GM12801 (cell line): ENCODE data around the gene ERBB2.

Experiments
- CTCF ChIP-seq: IDR thresholded peaks from one replicate; pipeline ENCODE4 v1.5.1; 2011; ENCODE audit warnings: control low read depth; ENCODE audit not compliant: insufficient read length; ENCODE audit errors: extremely low read depth

ERBB2 gene

DNA sequence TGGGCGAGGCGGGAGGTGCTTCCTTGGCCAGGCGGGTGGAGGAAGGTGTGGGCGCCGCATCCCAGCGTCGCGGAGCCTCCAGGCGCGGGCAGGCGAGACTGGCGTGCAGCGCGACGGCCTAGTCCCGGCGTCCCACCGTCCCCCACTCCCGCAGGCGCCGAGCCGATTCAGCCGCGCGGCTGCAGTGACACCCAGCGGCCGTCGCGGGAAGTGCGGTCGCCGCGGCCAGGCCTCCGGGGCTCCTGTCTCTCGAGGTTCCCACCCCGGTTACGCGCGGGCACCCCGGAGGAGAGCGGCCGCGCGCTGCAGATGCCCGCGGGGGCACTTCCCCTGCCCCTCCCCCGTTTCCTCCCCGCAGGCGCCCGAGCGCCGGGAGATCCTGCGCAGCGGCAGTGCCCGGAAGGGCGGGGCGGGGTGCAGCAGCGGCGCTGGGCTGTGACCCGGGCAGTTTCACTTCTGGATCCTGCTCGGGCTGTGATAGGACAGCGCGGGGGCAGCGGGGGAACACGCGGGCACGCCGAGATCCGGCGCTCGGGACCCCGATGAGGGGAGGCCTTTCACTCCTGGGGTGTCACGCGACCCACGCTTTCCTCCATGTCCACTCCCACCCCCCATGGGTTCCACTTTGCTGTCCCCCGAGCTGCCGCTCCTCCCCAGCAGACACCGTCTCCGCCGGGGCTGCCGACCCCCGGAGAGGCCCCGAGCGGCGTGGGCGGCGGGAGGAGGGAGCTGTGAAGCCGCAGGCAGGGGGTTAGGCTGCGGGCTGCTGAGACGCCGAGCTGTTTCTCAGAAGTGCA is 54.5 kb downstream of the ERBB2 start:
- no peak for TF ChIP-seq CTCF

DNA sequence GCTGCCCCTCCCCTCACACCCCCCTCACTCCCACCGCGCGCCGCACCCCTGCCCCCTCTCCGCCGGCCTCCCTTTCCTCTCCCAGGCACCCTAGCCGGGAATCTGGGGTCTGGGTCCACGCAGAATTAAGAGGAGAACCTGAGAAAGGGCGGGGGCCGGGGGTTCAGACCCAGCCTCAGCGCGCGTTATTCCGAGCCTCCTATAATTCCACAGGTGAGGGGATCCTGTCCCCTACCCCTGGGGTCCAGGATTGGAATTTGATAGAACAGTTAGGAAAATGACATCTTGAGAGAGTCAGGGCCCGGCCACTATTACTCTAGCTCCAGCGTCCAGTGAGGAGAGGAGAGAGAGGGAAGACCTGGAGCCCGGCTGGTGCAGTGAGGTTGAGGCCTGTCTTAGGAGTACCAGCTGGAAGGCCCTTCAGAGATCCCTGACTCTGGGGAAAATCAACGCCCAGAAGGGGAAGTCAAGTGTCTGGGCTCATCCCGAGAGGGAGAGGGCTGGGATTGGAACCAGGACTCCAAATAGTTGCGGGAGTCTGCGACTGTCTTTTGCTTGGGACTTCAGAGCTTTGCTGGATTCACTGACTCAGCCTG is 55.2 kb downstream of the ERBB2 start:
- TF ChIP-seq CTCF, result no peak

DNA sequence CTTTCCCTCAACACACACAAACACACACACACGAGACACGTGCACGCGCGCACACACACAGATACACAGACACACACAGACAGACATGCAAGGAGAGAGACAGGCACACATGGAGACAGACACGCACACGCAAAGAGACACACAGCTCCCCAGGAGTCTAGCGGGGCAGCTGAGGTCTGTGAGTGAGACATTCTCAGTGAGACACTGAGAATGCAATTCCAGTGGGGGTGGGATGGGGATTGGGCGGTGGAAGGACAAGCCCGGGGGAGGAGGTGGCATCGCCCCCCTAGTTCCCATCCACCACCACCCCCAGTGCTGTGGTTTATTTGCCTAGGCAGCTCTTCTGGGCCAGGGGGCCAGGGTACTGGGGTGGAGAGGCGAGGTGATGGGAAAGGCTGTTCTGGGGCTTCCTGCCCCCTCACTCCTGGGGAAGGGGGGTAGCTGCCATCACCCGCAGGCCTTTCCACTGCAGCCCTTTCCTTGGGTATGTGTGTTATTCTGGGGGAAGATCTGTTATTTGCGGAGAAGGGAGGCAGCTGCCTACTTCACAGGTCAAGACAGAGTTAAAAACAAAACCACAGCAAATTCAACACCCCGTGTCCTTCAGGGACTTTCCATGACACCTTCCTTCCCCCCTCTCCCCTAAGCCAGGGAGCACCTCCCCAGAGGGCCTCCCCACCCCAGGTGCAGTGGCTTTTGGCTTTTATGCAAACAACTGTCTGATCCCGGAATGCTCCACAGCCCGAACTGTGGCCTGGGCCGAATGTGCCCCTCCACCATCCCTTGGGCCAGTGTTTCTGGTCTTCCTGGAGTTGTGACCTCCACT is 55.9 kb downstream of the ERBB2 start:
- no peak for TF ChIP-seq CTCF

GRCh38 chr17:39756380-39757079 is 56.7 kb downstream of the ERBB2 start:
- no peak for TF ChIP-seq CTCF

GRCh38 chr17:39757176-39757662 is 57.4 kb downstream of the ERBB2 start:
- TF ChIP-seq CTCF, result no peak

DNA sequence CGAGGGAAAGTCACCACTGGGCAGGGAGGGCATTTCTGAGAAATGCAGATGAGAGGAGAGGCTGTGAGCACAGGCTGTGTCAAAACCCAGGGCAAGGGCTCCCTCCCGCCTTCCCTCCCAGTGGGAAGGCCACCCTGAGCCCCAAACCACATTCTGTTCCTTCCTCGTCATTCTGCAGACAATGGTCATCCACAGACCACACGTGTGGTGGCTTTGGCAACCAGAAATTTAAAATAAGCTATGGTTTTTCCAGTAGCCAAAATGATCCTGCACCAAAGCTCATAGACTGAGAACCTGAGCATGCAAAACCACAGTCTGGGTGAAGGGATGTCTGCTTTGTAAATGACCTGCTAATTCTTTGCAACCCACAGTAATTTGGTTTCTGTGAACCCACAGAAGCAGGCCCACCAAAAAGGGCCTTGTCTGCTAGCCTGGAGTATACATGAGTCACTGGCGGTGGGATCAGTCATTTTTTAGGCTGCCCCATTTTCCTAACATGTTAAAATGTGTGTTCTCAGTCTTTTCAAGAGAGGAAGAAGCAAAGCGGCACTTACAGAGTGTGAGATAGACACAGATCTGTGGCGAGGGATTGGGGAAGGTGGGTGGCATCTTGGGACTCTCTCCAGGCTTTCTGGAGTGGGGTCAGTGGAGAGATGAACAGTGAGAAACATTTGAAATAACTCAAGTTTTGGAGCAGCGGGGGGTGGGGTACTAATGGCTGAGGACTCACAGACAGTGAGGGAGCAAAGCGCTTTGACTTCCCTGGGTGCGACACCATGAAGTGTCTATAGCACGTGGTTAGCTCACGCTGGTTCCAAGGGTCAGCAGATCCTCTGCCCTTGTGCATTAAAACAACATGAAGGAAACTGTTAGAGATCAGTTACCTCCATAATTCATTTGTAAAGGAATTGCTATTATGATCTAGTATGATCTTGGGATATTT is 58.3 kb downstream of the ERBB2 start:
- no peak for TF ChIP-seq CTCF
